HepG2 (cell line): Measurements from ENCODE around the gene CAV3.

ENCODE experiments used
- BRCA1 ChIP-seq: sonication (generic); formaldehyde crosslinking; IDR thresholded peaks from 2 replicates; pipeline ENCODE4 v1.4.0; 2020; ENCODE audit warnings: missing genetic modification reagents
- NR3C1 ChIP-seq: sonication (generic); formaldehyde crosslinking; IDR thresholded peaks from 2 replicates; pipeline ENCODE4 v1.4.0; 2020; ENCODE audit warnings: missing genetic modification reagents
- POLR2AphosphoS5 ChIP-seq: IDR thresholded peaks from 2 replicates; pipeline ENCODE4 v1.6.1; 2012; ENCODE audit warnings: low read depth, low read length
- SALL2 ChIP-seq: sonication (generic); formaldehyde crosslinking; IDR thresholded peaks from 2 replicates; pipeline ENCODE4 v1.8.1; 2023; ENCODE audit warnings: mild to moderate bottlenecking, missing genetic modification reagents, inconsistent platforms
- SETDB1 ChIP-seq: sonication (generic); formaldehyde crosslinking; IDR thresholded peaks from 2 replicates; pipeline ENCODE4 v1.5.1; 2020; ENCODE audit warnings: missing genetic modification reagents, mild to moderate bottlenecking, borderline replicate concordance
- TRAFD1 ChIP-seq: sonication (generic); formaldehyde crosslinking; IDR thresholded peaks from 2 replicates; pipeline ENCODE4 v1.5.1; 2020; ENCODE audit warnings: missing genetic modification reagents, mild to moderate bottlenecking, borderline replicate concordance
- ZBTB43 ChIP-seq: sonication (generic); formaldehyde crosslinking; conservative IDR thresholded peaks from 2 replicates; pipeline ENCODE4 v1.4.0; 2020; ENCODE audit warnings: missing genetic modification reagents
- ZNF18 ChIP-seq: sonication (generic); formaldehyde crosslinking; IDR thresholded peaks from 2 replicates; pipeline ENCODE4 v1.8.0; 2022; ENCODE audit warnings: mild to moderate bottlenecking, missing genetic modification reagents; ENCODE audit not compliant: insufficient replicate concordance

DNA sequence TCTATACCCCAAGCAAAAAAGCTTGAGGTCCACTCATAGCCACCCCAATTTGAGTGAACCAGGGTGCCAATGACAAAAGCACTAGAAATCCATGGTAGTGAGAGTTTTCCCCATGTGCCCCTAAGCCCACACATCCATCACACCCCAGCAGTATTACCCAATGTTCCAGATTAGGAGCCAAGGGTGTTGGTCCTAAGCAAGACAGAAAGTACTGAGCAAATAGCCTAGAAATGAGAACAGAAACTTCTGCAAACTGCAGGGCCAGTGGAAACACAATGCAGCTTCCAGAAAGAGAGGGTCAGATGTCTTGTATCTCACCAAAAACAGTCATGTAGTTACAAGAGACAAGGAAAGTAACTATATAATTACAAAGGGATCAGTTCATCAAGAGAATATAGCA, 46.7 kb downstream of the CAV3 start:
- TF ChIP-seq SALL2 (no peak), TRAFD1 (no peak), POLR2AphosphoS5 (no peak), NR3C1 (CRISPR knock-in tag) (no peak), BRCA1 (CRISPR knock-in tag) (no peak), ZBTB43 (CRISPR knock-in tag) (no peak), ZNF18 (CRISPR knock-in tag) (no peak), SETDB1 (CRISPR knock-in tag) (no peak)
